Measurements from ENCODE around the gene MRPL43.

MRPL43 gene

GRCh38 chr10:101012525-101013364 is 25.4 kb upstream of the MRPL43 start:
- DNase-seq = peak; percentile 82
- Mint-ChIP-seq H3K27me3 (peaks cover 29% of the 10 kb centered on the region), H3K36me3 (ENCODE audit: low read depth) (no peaks in the 10 kb centered on the region), H3K9me3 (no peaks in the 10 kb centered on the region), H3K4me3 (no peak overlapping the region), H3K27ac (peak overlapping the region; percentile 42), H3K4me1 (ENCODE audit: low read depth) (peaks cover 29% of the 10 kb centered on the region)

GRCh38 chr10:101011517-101012423 is 24.5 kb upstream of the MRPL43 start:
- Mint-ChIP-seq H3K27me3 (peaks cover 19% of the 10 kb centered on the region), H3K4me1 (ENCODE audit: low read depth) (peaks cover 29% of the 10 kb centered on the region), H3K27ac (no peak overlapping the region), H3K36me3 (ENCODE audit: low read depth) (peaks cover 4% of the 10 kb centered on the region), H3K9me3 (no peaks in the 10 kb centered on the region), H3K4me3 (no peak overlapping the region)
- DNase-seq = no peak

GRCh38 chr10:101010329-101010728 is 23.0 kb upstream of the MRPL43 start:
- H3K27ac Mint-ChIP-seq = no peak overlapping the region

DNA sequence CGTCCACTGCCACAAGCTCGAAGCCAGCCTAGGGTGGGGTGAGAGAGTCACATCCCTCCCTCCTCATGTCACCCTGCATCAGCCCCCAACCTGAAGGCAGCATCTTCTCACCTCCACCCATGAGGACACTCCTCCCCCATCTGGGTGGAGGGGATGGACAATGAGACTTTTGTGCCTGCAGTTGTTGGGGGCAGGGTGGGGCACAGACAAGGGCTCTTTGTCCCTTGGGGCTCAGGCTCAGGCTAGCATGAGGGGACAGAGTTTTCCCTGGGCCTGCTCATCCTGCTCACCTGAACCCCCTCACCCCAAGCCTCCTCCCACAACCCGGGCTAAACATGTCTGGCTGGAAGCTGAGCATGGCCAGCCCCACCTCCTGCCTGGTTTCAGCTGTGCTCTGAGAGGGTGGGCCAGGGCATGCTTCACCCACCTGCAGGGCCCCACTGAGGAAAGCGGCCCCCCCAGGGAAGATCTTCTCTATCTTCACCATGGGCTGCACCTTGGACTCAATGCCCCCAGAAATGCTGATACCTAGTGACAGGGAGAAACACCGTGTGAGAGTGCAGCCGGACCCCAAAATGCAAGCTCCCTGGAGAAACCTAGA is 21.6 kb upstream of the MRPL43 start:
- H3K36me3 Mint-ChIP-seq (ENCODE audit: low read depth) = peaks cover 19% of the 10 kb centered on the region
- no peak for DNase-seq
- H3K27me3 Mint-ChIP-seq = no peaks in the 10 kb centered on the region
- H3K27ac Mint-ChIP-seq = no peak overlapping the region
- H3K4me1 Mint-ChIP-seq (ENCODE audit: low read depth) = peaks cover 12% of the 10 kb centered on the region
- no peak overlapping the region for H3K4me3 Mint-ChIP-seq
- no peaks in the 10 kb centered on the region for H3K9me3 Mint-ChIP-seq

More at GRCh38 chr10:101010329-101010728, 23.0 kb upstream of the MRPL43 start:
- Mint-ChIP-seq H3K4me3 (no peak overlapping the region), H3K36me3 (ENCODE audit: low read depth) (peaks cover 15% of the 10 kb centered on the region), H3K27me3 (peaks cover 8% of the 10 kb centered on the region), H3K4me1 (ENCODE audit: low read depth) (peaks cover 26% of the 10 kb centered on the region), H3K9me3 (no peaks in the 10 kb centered on the region)
- no peak for DNase-seq

DNA sequence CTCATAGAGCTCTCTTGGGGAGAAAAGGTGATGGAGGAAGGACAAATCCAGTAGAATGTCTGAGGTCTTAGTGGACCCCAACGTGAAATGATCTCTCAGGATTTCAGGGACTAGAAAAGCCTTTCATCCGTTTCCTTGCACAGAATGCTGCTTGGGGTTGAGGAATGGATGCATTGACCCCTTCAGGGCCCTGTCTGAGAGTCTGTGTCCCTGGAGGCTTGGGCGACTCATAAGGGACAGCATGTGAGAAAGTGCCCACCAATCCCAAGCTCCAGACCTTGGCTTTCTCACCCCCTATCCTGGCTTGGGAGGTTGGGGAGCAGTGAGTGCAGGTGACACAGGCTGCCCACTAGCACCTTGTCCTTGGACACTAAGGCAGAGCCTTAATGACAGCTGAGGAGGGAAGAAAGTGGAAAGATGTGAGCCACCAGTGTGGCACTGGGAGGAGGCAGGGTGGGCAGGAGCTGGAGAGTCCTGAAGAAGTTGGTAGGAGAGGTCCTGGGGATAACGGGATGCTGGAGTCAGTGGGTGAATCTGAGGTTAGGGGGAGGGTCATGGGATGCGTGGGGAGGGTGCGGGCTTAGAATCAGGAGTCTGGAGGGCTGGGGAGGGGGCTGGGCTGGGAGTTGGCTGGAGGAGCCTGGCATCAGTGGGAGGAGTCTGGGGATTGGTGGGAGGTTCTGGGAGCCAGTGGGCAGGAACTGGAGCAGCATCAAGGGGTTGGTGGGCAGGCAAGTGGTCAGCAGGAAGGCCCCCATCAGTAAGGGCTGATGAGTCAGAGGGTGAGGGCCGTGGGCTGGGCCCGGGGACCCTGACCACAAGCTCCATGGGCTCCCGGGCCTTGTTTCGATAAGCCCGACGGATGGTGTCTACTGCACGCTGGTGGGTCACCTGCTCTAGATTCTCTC is 20.9 kb upstream of the MRPL43 start:
- Mint-ChIP-seq H3K4me1 (ENCODE audit: low read depth) (peaks cover 7% of the 10 kb centered on the region), H3K27ac (no peak overlapping the region), H3K9me3 (no peaks in the 10 kb centered on the region), H3K36me3 (ENCODE audit: low read depth) (peaks cover 20% of the 10 kb centered on the region), H3K4me3 (no peak overlapping the region), H3K27me3 (no peaks in the 10 kb centered on the region)
- DNase-seq = no peak

DNA sequence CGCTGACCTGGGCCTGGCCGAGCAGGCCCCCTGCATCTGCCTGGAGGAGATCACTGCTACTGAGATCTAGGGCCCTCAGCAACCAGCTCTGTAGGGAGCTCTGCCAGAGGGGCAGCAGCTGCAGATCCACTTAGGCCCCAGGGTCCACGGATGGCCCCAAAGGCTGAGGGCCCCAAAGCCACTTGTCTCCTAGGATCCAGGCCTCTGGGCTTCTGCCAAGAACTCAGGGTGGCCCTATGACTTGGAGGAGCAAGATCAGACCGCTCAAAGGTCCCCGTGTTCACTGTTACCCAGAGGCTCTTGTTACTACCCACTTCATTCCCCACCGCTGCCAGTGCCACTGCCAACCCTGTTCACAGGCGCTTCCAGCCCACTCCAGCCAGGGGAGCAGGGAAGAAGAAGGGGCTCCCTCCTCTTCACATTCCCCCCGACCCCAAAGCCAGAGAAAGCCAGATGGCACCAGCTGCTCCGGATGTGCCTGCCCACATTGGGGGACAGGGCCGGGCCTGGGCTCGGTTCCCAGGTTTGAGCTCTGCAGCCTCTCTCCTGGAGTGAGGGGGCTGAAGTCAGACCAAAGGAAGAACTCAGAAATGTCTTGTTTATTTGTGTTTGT is 19.9 kb upstream of the MRPL43 start:
- Mint-ChIP-seq H3K4me3 (no peak overlapping the region), H3K9me3 (no peaks in the 10 kb centered on the region)
- DNase-seq = no peak

GRCh38 chr10:101006593-101007098 is 19.3 kb upstream of the MRPL43 start:
- Mint-ChIP-seq H3K9me3 (no peaks in the 10 kb centered on the region), H3K4me3 (no peak overlapping the region), H3K27me3 (no peaks in the 10 kb centered on the region), H3K36me3 (ENCODE audit: low read depth) (peaks cover 21% of the 10 kb centered on the region), H3K4me1 (ENCODE audit: low read depth) (no peaks in the 10 kb centered on the region), H3K27ac (no peak overlapping the region)
- DNase-seq = no peak

More for the DNA sequence above, 19.9 kb upstream of the MRPL43 start:
- no peaks in the 10 kb centered on the region for H3K27me3 Mint-ChIP-seq
- no peak overlapping the region for H3K27ac Mint-ChIP-seq
- H3K4me1 Mint-ChIP-seq (ENCODE audit: low read depth) = no peaks in the 10 kb centered on the region
- H3K36me3 Mint-ChIP-seq (ENCODE audit: low read depth) = peaks cover 21% of the 10 kb centered on the region

GRCh38 chr10:101005869-101006567 is 18.7 kb upstream of the MRPL43 start:
- no peaks in the 10 kb centered on the region for H3K9me3 Mint-ChIP-seq
- H3K4me1 Mint-ChIP-seq (ENCODE audit: low read depth) = peaks cover 2% of the 10 kb centered on the region
- no peaks in the 10 kb centered on the region for H3K27me3 Mint-ChIP-seq
- peaks cover 21% of the 10 kb centered on the region for H3K36me3 Mint-ChIP-seq (ENCODE audit: low read depth)
- no peak overlapping the region for H3K27ac Mint-ChIP-seq
- no peak overlapping the region for H3K4me3 Mint-ChIP-seq
- no peak for DNase-seq

DNA sequence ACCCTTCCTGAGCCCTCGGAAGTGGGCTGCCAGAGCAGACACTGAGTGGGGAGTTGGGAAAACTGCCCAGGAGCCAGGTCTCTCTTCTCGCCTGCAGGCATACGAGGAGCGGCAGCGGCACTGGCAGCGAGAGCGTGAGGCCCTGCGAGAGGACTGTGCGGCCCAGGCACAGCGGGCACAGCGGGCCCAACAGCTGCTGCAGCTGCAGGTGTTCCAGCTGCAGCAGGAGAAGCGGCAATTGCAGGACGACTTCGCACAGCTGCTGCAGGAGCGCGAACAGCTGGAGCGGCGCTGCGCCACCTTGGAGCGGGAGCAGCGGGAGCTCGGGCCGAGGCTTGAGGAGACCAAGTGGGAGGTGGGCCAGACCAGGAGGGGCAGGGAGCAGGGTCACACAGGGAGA is 18.1 kb upstream of the MRPL43 start:
- H3K36me3 Mint-ChIP-seq (ENCODE audit: low read depth) = peaks cover 21% of the 10 kb centered on the region
- H3K27ac Mint-ChIP-seq = no peak overlapping the region
- no peaks in the 10 kb centered on the region for H3K9me3 Mint-ChIP-seq
- no peaks in the 10 kb centered on the region for H3K27me3 Mint-ChIP-seq
- no peak overlapping the region for H3K4me3 Mint-ChIP-seq
- no peak for DNase-seq
- peaks cover 7% of the 10 kb centered on the region for H3K4me1 Mint-ChIP-seq (ENCODE audit: low read depth)

DNA sequence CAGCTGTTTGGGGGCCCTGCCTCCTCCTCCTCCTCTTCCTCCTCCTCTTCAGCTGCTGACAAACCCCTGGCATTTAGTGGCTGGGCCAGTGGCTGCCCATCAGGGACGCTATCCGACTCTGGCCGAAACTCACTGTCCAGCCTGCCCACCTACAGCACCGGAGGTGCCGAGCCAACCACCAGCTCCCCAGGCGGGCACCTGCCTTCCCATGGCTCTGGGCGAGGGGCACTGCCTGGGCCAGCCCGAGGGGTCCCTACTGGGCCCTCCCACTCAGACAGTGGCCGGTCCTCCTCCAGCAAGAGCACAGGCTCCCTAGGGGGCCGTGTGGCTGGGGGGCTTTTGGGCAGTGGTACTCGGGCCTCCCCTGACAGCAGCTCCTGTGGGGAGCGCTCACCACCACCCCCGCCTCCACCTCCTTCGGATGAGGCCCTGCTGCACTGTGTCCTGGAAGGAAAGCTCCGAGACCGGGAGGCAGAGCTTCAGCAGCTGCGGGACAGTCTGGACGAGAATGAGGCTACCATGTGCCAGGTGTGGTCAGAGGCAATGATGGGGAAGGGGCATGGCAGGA is 16.4 kb upstream of the MRPL43 start:
- no peak overlapping the region for H3K27ac Mint-ChIP-seq
- H3K4me3 Mint-ChIP-seq = no peak overlapping the region
- H3K9me3 Mint-ChIP-seq = no peaks in the 10 kb centered on the region
- H3K4me1 Mint-ChIP-seq (ENCODE audit: low read depth) = peaks cover 12% of the 10 kb centered on the region
- no peaks in the 10 kb centered on the region for H3K27me3 Mint-ChIP-seq
- no peak for DNase-seq
- H3K36me3 Mint-ChIP-seq (ENCODE audit: low read depth) = peaks cover 21% of the 10 kb centered on the region

DNA sequence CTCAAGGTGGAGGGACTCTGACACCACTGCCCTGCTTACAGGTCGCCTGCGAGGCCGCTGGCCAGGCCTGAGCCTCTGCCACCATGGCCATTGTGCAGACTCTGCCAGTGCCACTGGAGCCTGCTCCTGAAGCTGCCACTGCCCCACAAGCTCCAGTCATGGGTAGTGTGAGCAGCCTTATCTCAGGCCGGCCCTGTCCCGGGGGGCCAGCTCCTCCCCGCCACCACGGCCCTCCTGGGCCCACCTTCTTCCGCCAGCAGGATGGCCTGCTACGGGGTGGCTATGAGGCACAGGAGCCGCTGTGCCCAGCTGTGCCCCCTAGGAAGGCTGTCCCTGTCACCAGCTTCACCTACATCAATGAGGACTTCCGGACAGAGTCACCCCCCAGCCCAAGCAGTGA is 15.2 kb upstream of the MRPL43 start:
- no peak for DNase-seq
- H3K27me3 Mint-ChIP-seq = no peaks in the 10 kb centered on the region
- H3K36me3 Mint-ChIP-seq (ENCODE audit: low read depth) = peaks cover 21% of the 10 kb centered on the region
- no peak overlapping the region for H3K4me3 Mint-ChIP-seq
- peaks cover 21% of the 10 kb centered on the region for H3K4me1 Mint-ChIP-seq (ENCODE audit: low read depth)
- no peaks in the 10 kb centered on the region for H3K9me3 Mint-ChIP-seq
- no peak overlapping the region for H3K27ac Mint-ChIP-seq

- peaks cover 24% of the 10 kb centered on the region for H3K4me1 Mint-ChIP-seq (ENCODE audit: low read depth)
- H3K27me3 Mint-ChIP-seq = no peaks in the 10 kb centered on the region
- no peak overlapping the region for H3K4me3 Mint-ChIP-seq
- no peaks in the 10 kb centered on the region for H3K9me3 Mint-ChIP-seq
- no peak for DNase-seq
- H3K36me3 Mint-ChIP-seq (ENCODE audit: low read depth) = peaks cover 19% of the 10 kb centered on the region
- no peak overlapping the region for H3K27ac Mint-ChIP-seq
These were observed 14.3 kb upstream of the MRPL43 start for GRCh38 chr10:101001659-101002035.

Data from activated T-cell treated with anti-CD3 and anti-CD28 coated beads, Interleukin-2, amount 50 U/mL, for 24 hours (primary cell).